MCF 10A (cell line): ENCODE results near the gene DNAAF8. TPM values are rescaled to one million over a fixed set of nuclear protein-coding genes. Genes with fewer than 3 reads are reported as not detected.

ENCODE experiments used
- BruUV-seq: library from RNA; stranded (reverse); fragments of 400-500 nt; replicated peaks from 2 replicates; lab custom pipeline; 2021; lab: Mats Ljungman, UMichigan
- CTCF ChIA-PET: fragments of 300-600 bp; sonication (Branson Sonifier 250); formaldehyde crosslinking; extraction: SDS; loops from one replicate; lab custom pipeline; 2021; ENCODE audit warnings: antibody characterized with exemption, inconsistent platforms; lab: Yijun Ruan, JAX
- POLR2A ChIA-PET: fragments of 300-600, 350-650 bp; sonication (Branson Sonifier 250); formaldehyde crosslinking; extraction: SDS; loops from one replicate; lab custom pipeline; 2020; ENCODE audit warnings: antibody characterized with exemption, inconsistent platforms; lab: Yijun Ruan, JAX
- DNase-seq: peaks from one replicate; pipeline ENCODE4 v3.0.0-alpha.2; 2018; ENCODE audit not compliant: unreplicated experiment
- H3K27ac Mint-ChIP-seq: one replicate; pipeline ENCODE4 v1.8.0; 2022; ENCODE audit warnings: mild to moderate bottlenecking, low read depth, mixed read lengths; ENCODE audit not compliant: unreplicated experiment
- H3K27me3 Mint-ChIP-seq: one replicate; pipeline ENCODE4 v1.8.0; 2022; ENCODE audit warnings: mixed read lengths; ENCODE audit not compliant: insufficient read depth, unreplicated experiment
- H3K36me3 Mint-ChIP-seq: one replicate; pipeline ENCODE4 v1.8.0; 2022; ENCODE audit warnings: mild to moderate bottlenecking, moderate library complexity, mixed read lengths; ENCODE audit not compliant: insufficient read depth, unreplicated experiment
- H3K4me1 Mint-ChIP-seq: one replicate; pipeline ENCODE4 v1.8.0; 2022; ENCODE audit warnings: mixed read lengths; ENCODE audit not compliant: insufficient read depth, unreplicated experiment
- H3K4me3 Mint-ChIP-seq: one replicate; pipeline ENCODE4 v1.8.0; 2022; ENCODE audit warnings: mild to moderate bottlenecking, moderate library complexity, mixed read lengths; ENCODE audit not compliant: unreplicated experiment
- H3K9me3 Mint-ChIP-seq: one replicate; pipeline ENCODE4 v1.8.0; 2022; ENCODE audit warnings: mixed read lengths; ENCODE audit not compliant: unreplicated experiment
- CTCF ChIP-seq: fragments of 200-600 bp; IDR thresholded peaks from one replicate; pipeline ENCODE4 v1.8.0; 2022; ENCODE audit warnings: antibody characterized with exemption, mild to moderate bottlenecking; ENCODE audit not compliant: unreplicated experiment
- intact Hi-C: fragments of 100-400 bp; cut with micrococcal nuclease; formaldehyde crosslinking; loops from 2 replicates; pipeline ENCODE4 v1.14.1; 2022
- total RNA-seq: library from RNA; stranded (reverse); gene quantifications from 2 replicates; pipeline ENCODE4 v1.2.3, GENCODE V29; 2022

Gene DNAAF8
- total RNA-seq, 1 experiment from 2014 or later: 0.56 TPM

DNA sequence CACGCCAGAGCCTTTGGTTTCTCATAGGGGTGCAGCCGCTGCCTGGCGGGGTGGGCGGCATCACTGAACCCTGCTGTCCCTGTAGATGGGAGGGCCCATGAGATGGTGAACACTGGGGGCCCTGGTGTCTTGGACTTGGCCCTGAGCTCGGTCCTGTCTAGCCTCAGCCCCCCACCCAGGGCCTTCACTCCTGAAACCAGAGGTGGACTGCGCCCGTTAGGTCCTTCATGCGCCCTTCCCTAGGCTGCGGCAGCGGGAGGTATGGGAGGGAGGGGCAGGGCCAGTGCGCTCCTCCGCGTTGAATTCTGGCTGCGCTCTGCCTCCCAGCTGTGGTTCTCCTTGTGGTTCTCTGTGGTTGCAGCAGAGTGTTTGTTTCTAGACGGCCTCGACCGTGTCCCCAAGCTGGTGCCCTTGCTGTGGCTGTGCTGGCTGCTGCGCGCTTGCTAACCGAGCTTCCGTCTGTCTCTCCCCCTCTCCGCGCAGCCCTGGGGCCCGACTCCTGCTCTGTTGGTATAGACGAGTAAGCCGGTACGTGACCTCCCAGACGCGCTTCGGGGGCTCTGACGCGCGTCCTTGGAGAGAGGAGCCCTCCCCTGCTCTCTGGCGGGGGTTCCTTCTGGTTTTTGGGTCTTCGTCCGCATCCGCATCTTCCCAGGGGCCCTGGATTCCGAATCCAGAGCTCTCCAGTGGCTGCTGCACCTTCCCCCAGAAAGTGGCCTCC, 48.4 kb upstream of the DNAAF8 start:
- Mint-ChIP-seq H3K27ac (no peak overlapping the region), H3K36me3 (peaks cover 79% of the 10 kb centered on the region), H3K4me3 (no peak overlapping the region), H3K27me3 (no peaks in the 10 kb centered on the region), H3K4me1 (no peaks in the 10 kb centered on the region), H3K9me3 (no peaks in the 10 kb centered on the region)
- no peak for DNase-seq
- intact Hi-C loops: no loop called here
- TF ChIP-seq CTCF: no peak
- CTCF ChIA-PET: interaction anchor here (0.6 kb wide), 2 partner anchors 8 to 11 kb away, joined by 4 read pairs; no protein-coding TSS in a partner anchor
- BruUV-seq: no TSS peak
- POLR2A ChIA-PET: interaction anchor here (1.3 kb wide), 1 partner anchor 8 kb away, joined by 4 read pairs; no protein-coding TSS in a partner anchor

DNA sequence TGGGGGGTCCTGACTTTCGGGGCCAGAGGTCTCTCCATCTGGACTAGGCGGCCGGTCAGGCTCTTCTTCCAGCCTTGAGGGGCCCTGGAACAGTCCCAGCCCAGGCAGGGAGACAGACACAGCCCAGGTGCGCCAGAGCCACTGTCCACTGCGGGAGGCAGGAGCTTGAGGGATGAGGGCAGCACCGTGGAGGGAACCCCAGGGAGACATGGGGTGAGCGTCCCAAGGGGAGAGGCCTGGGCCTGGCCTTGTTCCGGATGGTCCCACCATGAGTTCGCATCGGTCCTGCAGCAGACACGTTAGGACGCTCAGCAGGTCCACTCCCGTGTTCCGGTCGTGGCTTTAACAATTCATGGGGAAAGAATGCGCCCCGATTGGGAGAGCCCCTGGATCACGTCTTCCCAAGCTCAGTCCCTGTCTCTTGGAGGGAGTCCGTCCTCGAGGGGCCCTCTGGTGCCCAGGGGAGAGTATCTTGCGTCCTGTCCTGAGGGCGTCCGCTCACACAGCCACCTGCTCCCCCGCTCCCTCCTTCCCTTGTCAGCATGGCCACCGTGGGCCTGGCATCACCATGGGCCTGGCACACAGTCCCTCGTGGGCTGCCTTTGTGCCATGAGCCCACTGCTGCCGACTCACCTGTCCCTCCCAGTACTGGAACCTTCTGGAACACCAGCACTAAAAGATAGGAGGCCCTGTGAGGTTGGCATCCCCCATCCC, 47.7 kb upstream of the DNAAF8 start:
- H3K4me3 Mint-ChIP-seq: no peak overlapping the region
- no peak for TF ChIP-seq CTCF
- intact Hi-C loops: no loop called here
- BruUV-seq: no TSS peak
- peaks cover 79% of the 10 kb centered on the region for H3K36me3 Mint-ChIP-seq
- H3K27ac Mint-ChIP-seq: no peak overlapping the region
- H3K27me3 Mint-ChIP-seq: no peaks in the 10 kb centered on the region
- POLR2A ChIA-PET: no interaction called here
- DNase-seq: no peak
- CTCF ChIA-PET: interaction anchor here (0.6 kb wide), 1 partner anchor 9 kb away, joined by 4 read pairs; no protein-coding TSS in a partner anchor
- no peaks in the 10 kb centered on the region for H3K9me3 Mint-ChIP-seq
- no peaks in the 10 kb centered on the region for H3K4me1 Mint-ChIP-seq

- intact Hi-C loops: no loop called here
- no peak for DNase-seq
- Mint-ChIP-seq H3K27me3 (no peaks in the 10 kb centered on the region), H3K9me3 (no peaks in the 10 kb centered on the region), H3K27ac (no peak overlapping the region), H3K4me1 (peaks cover 3% of the 10 kb centered on the region), H3K4me3 (no peak overlapping the region), H3K36me3 (peaks cover 83% of the 10 kb centered on the region)
- ChIA-PET POLR2A (no interaction called here), CTCF (no interaction called here)
- BruUV-seq: no TSS peak
- no peak for TF ChIP-seq CTCF
Measured at GRCh38 chr16:4687416-4687815, 46.9 kb upstream of the DNAAF8 start.

DNA sequence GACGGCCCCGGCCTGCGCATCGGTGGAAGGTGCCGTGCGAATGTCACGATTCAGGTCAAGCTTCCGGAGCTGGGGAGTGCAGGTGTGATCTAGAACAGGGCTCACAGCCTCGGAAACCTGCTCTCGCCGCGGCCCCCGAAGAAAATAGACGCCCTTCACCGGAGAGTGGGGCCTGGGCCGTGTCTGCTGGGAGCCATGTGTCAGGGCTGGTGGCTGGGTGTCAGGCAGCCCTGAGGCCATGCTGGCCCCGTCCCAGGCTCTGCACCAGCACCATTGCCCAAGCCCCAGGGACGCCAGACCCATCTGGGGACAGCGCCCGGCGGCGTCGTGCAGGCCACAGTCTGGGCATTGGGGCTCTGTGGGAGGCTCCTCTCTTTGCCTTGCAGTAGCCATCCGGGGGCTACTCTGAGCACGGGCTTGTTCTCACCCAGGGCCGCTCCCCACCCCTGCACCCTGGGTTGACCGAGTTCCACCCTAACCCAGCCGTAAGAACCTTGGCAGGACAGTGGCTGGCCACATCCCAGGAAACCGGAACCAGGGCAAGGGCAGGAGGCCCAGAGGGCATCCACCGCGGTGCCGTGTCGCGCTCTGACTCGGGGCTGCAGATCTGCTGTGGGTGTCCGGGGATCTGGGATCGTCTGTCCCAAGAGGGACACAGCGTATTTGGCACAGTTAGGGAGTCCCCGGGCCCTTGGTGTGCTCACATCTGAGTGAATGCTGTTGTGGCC, 46.2 kb upstream of the DNAAF8 start:
- CTCF ChIA-PET: no interaction called here

More for the DNA sequence above, 46.2 kb upstream of the DNAAF8 start:
- no peak for TF ChIP-seq CTCF
- Mint-ChIP-seq H3K36me3 (peaks cover 83% of the 10 kb centered on the region), H3K27ac (no peak overlapping the region), H3K9me3 (no peaks in the 10 kb centered on the region), H3K4me1 (peaks cover 5% of the 10 kb centered on the region), H3K27me3 (no peaks in the 10 kb centered on the region), H3K4me3 (no peak overlapping the region)
- intact Hi-C loops: no loop called here
- POLR2A ChIA-PET: no interaction called here
- DNase-seq: no peak
- no TSS peak for BruUV-seq
